Esophagus muscularis mucosa (tissue), 4 donors: ENCODE results near the gene FCHSD1. TPM values are rescaled to one million over a fixed set of nuclear protein-coding genes. Genes with fewer than 3 reads are reported as not detected.

Source experiments
- DNase-seq: peaks from one replicate; pipeline ENCODE4 v3.0.0-alpha.2; 2017; ENCODE audit errors: extremely low spot score
- H3K27ac ChIP-seq, 4 donors: fragments of 200-600 bp; sonication (generic); replicated peaks in 1 of 4; 1 replicate in 3 of 4; 2 replicates in 1 of 4; pipeline ENCODE4 v1.5.1; 2016 to 2019; ENCODE audit warnings: mild to moderate bottlenecking in 1 of 4
- H3K27me3 ChIP-seq, 4 donors: fragments of 200-600 bp; sonication (generic); one replicate each; pipeline versions ENCODE4 v1.5.1 to v1.6.0; 2016 to 2019
- H3K36me3 ChIP-seq, 4 donors: fragments of 200-600 bp; sonication (generic); one replicate each; pipeline ENCODE4 v1.5.1; 2016 to 2019
- H3K4me1 ChIP-seq, 4 donors: fragments of 200-600 bp; sonication (generic); one replicate each; pipeline ENCODE4 v1.5.1; 2016 to 2019
- H3K4me3 ChIP-seq, 4 donors: fragments of 200-600 bp; sonication (generic); 1 replicate in 2 of 4; 2 replicates in 2 of 4; pipeline ENCODE4 v1.5.1; 2016 to 2019; ENCODE audit warnings: mild to moderate bottlenecking in 4 of 4, moderate library complexity in 1 of 4
- H3K9me3 ChIP-seq, 4 donors: fragments of 200-600 bp; sonication (generic); 1 replicate in 3 of 4; 2 replicates in 1 of 4; pipeline ENCODE4 v1.5.1; 2016 to 2019
- CTCF ChIP-seq, 3 experiments: fragments of 200-600 bp in 2 of 3; fragments of 450-650 bp in 1 of 3; sonication (generic) in 2 of 3; IDR thresholded peaks; one replicate each; pipeline ENCODE4 v1.5.1; 2017 to 2019; ENCODE audit warnings: antibody characterized with exemption in 3 of 3, mild to moderate bottlenecking in 2 of 3, moderate library complexity in 1 of 3
- EP300 ChIP-seq: sonication (generic); formaldehyde crosslinking; IDR thresholded peaks from one replicate; pipeline ENCODE4 v1.6.1; 2017; ENCODE audit warnings: antibody characterized with exemption
- POLR2A ChIP-seq: fragments of 450-650 bp; IDR thresholded peaks from one replicate; pipeline ENCODE4 v1.6.1; 2017; ENCODE audit warnings: antibody characterized with exemption, moderate library complexity, mild to moderate bottlenecking, low read depth
- POLR2AphosphoS5 ChIP-seq, 2 donors: sonication (generic); formaldehyde crosslinking; IDR thresholded peaks; one replicate each; pipeline ENCODE4 v1.6.1; 2017; ENCODE audit warnings: antibody characterized with exemption in 2 of 2
- whole genome bisulfite sequencing: methylation state at CpG from one replicate; pipeline ENCODE4 v1.1.5; 2018; 5-methylcytosine and 5-hydroxymethylcytosine counted together
- intact Hi-C: fragments of 100-400 bp; cut with DNase I; formaldehyde crosslinking; loops from one replicate; pipeline ENCODE4 v1.15.1; 2023
- total RNA-seq, 4 donors: library from RNA; depleted of rRNA; stranded (reverse); fragments of >200 nt; gene quantifications; one replicate each; pipeline versions ENCODE4 v1.1.0 to v1.2.1, GENCODE V29; 2016

FCHSD1 gene
- total RNA-seq, 4 donors from 2014 or later: 10.4 to 21.8 (median 12.9) TPM

- Histone ChIP-seq H3K27ac (no peak overlapping the region), H3K27me3 (peaks cover 0 to 12% (median 0%) of the 10 kb centered on the region in 4 donors), H3K4me3 (no peak overlapping the region), H3K36me3 (peaks cover 0 to 26% (median 3%) of the 10 kb centered on the region in 4 donors), H3K4me1 (peaks cover 3 to 30% (median 28%) of the 10 kb centered on the region in 4 donors), H3K9me3 (no peaks in the 10 kb centered on the region)
- intact Hi-C loops: no loop called here
- DNase-seq: no peak
- TF ChIP-seq POLR2AphosphoS5 (IDR thresholded peaks at IDR 0.05) (no peak), EP300 (no peak), POLR2A (no peak), CTCF (IDR thresholded peaks at IDR 0.05) (no peak)
Measured at GRCh38 chr5:141677415-141677814, 26.2 kb upstream of the FCHSD1 start.

GRCh38 chr5:141675672-141676071 is 24.5 kb upstream of the FCHSD1 start:
- TF ChIP-seq CTCF (IDR thresholded peaks at IDR 0.05) (no peak), POLR2AphosphoS5 (IDR thresholded peaks at IDR 0.05) (no peak), EP300 (no peak), POLR2A (no peak)
- Histone ChIP-seq H3K27ac (no peak overlapping the region), H3K9me3 (no peaks in the 10 kb centered on the region), H3K4me3 (no peak overlapping the region), H3K36me3 (peaks cover 0 to 43% (median 11%) of the 10 kb centered on the region in 4 donors), H3K4me1 (peaks cover 0 to 13% (median 11%) of the 10 kb centered on the region in 4 donors), H3K27me3 (peaks cover 0 to 8% (median 0%) of the 10 kb centered on the region in 4 donors)
- intact Hi-C loops: no loop called here
- no peak for DNase-seq
- 88% methylated on average over 4 of the region's 4 CpGs for WGBS

GRCh38 chr5:141674747-141675146 is 23.5 kb upstream of the FCHSD1 start:
- Histone ChIP-seq H3K27ac (no peak overlapping the region), H3K4me1 (peaks cover 0 to 6% (median 2%) of the 10 kb centered on the region in 4 donors), H3K27me3 (peaks cover 0 to 3% (median 0%) of the 10 kb centered on the region in 4 donors), H3K36me3 (peaks cover 0 to 50% (median 11%) of the 10 kb centered on the region in 4 donors), H3K4me3 (no peak overlapping the region), H3K9me3 (no peaks in the 10 kb centered on the region)
- WGBS: 69% methylated on average over 5 of the region's 5 CpGs
- TF ChIP-seq CTCF (IDR thresholded peaks at IDR 0.05): no peak
- TF ChIP-seq POLR2AphosphoS5 (IDR thresholded peaks at IDR 0.05): no peak
- TF ChIP-seq POLR2A: no peak
- no peak for TF ChIP-seq EP300
- DNase-seq: no peak
- intact Hi-C loops: no loop called here

GRCh38 chr5:141672841-141673813 is 21.9 kb upstream of the FCHSD1 start:
- no peak for TF ChIP-seq CTCF (IDR thresholded peaks at IDR 0.05)
- TF ChIP-seq POLR2A: no peak
- TF ChIP-seq EP300: no peak
- H3K4me1 ChIP-seq: no peaks in the 10 kb centered on the region
- no peak overlapping the region for H3K27ac ChIP-seq
- WGBS: 85% methylated on average over 16 of the region's 19 CpGs
- peaks cover 0 to 57% (median 15%) of the 10 kb centered on the region in 4 donors for H3K36me3 ChIP-seq
- H3K4me3 ChIP-seq: no peak overlapping the region
- H3K27me3 ChIP-seq: no peaks in the 10 kb centered on the region
- intact Hi-C loops: no loop called here
- no peak for DNase-seq
- no peaks in the 10 kb centered on the region for H3K9me3 ChIP-seq
